Measurements from ENCODE around the gene DNAJC15. TPM values are rescaled to one million over a fixed set of nuclear protein-coding genes. Genes with fewer than 3 reads are reported as not detected.
A peak's percentile ranks its signal among the peaks of the same experiment; 100 is the strongest.

DNAJC15 gene
- total RNA-seq, 4 donors from 2014 or later: 11.0 to 18.3 (median 12.5) TPM

- Histone ChIP-seq H3K27me3 (no peaks in the 10 kb centered on the region), H3K36me3 (peaks cover 0 to 4% of the 10 kb centered on the region in 2 donors), H3K9me3 (no peaks in the 10 kb centered on the region), H3K4me3 (replicated peaks in 1 of 3) (no peak overlapping the region), H3K27ac (no peak overlapping the region), H3K4me1 (peaks cover 6 to 7% of the 10 kb centered on the region in 2 donors)
- intact Hi-C loops (cut with DNase I): loop anchor here (10.0 kb wide), 1 partner anchor 723 kb away; no protein-coding TSS in a partner anchor
- TF ChIP-seq CTCF (IDR thresholded peaks at IDR 0.05): no peak
- TF ChIP-seq POLR2A (IDR thresholded peaks at IDR 0.05): no peak
- no peak for DNase-seq
- 84 to 94% methylated on average over 2 of the region's 2 CpGs for WGBS, 2 donors
Measured at GRCh38 chr13:43081866-43082265, 58.5 kb downstream of the DNAJC15 start.

- TF ChIP-seq CTCF (IDR thresholded peaks at IDR 0.05) (no peak), POLR2A (IDR thresholded peaks at IDR 0.05) (no peak)
- no peaks in the 10 kb centered on the region for H3K9me3 ChIP-seq
- H3K27ac ChIP-seq: no peak overlapping the region
- peaks cover 0 to 4% of the 10 kb centered on the region in 2 donors for H3K36me3 ChIP-seq
- no peak overlapping the region for H3K4me3 ChIP-seq (replicated peaks in 1 of 3)
- intact Hi-C loops (cut with DNase I): loop anchor here (10.0 kb wide), 1 partner anchor 721 kb away; no protein-coding TSS in a partner anchor
- H3K4me1 ChIP-seq: no peaks in the 10 kb centered on the region
- DNase-seq: no peak
- no peaks in the 10 kb centered on the region for H3K27me3 ChIP-seq
Measured at GRCh38 chr13:43083750-43084149, 60.4 kb downstream of the DNAJC15 start.

DNA sequence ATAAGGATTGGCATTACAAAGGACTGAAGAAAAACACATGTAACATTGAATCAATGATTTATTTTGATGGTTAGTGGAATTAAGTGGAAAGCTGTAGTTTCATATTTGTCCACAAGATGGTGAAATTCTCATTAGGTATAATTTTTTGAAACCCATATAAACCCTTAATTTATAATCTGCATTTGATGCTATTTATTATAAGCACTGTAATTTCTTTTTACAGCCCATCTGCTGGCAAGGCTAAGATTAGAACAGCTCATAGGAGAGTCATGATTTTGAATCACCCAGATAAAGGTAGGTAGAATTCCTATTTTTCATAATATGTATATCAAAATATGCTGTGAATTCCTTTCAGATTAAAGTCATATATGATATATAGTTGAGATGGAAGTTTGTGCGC, 62.2 kb downstream of the DNAJC15 start:
- H3K27me3 ChIP-seq: no peaks in the 10 kb centered on the region
- no peak for TF ChIP-seq POLR2A (IDR thresholded peaks at IDR 0.05)
- TF ChIP-seq CTCF (IDR thresholded peaks at IDR 0.05): peak; percentile 16 to 73 (median 61)
- H3K4me1 ChIP-seq: no peaks in the 10 kb centered on the region
- no peak for DNase-seq
- no peak overlapping the region for H3K27ac ChIP-seq
- intact Hi-C loops (cut with DNase I): loop anchor here (10.0 kb wide), 1 partner anchor 719 kb away; no protein-coding TSS in a partner anchor
- WGBS, 2 donors: 95 to 100% methylated on average over 1 of the region's 1 CpG
- no peaks in the 10 kb centered on the region for H3K36me3 ChIP-seq
- no peak overlapping the region for H3K4me3 ChIP-seq (replicated peaks in 1 of 3)
- no peaks in the 10 kb centered on the region for H3K9me3 ChIP-seq

DNA sequence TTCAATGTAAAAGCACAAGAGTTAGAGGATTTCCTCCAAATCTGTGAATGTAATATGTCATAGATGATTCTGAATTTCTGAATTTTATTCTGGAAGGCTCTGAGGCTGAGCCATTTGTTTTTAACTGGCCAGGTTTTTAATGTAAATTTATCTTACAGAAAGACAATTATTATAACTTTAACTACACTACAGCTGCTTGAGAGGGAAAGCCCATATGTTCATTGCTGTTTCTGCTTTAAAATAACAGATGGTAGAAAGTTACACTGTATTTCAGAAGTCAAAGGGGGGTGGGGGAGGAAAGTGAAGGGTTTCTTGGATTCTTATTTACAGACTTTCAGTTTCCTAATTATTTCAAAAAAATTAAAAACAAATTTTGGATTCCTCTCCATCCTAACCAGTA, 62.8 kb downstream of the DNAJC15 start:
- Histone ChIP-seq H3K9me3 (no peaks in the 10 kb centered on the region), H3K27me3 (no peaks in the 10 kb centered on the region), H3K27ac (no peak overlapping the region), H3K36me3 (no peaks in the 10 kb centered on the region), H3K4me1 (no peaks in the 10 kb centered on the region), H3K4me3 (replicated peaks in 1 of 3) (no peak overlapping the region)
- intact Hi-C loops (cut with DNase I): loop anchor here (10.0 kb wide), 1 partner anchor 719 kb away; no protein-coding TSS in a partner anchor
- no peak for DNase-seq
- TF ChIP-seq POLR2A (IDR thresholded peaks at IDR 0.05) (no peak), CTCF (IDR thresholded peaks at IDR 0.05) (no peak)

- no peaks in the 10 kb centered on the region for H3K27me3 ChIP-seq
- H3K4me1 ChIP-seq: no peaks in the 10 kb centered on the region
- TF ChIP-seq CTCF (IDR thresholded peaks at IDR 0.05) (no peak), POLR2A (IDR thresholded peaks at IDR 0.05) (no peak)
- H3K4me3 ChIP-seq (replicated peaks in 1 of 3): no peak overlapping the region
- intact Hi-C loops (cut with DNase I): loop anchor here (10.0 kb wide), 1 partner anchor 717 kb away; no protein-coding TSS in a partner anchor
- whole genome bisulfite sequencing, 2 donors: 64% methylated on average over 4 of the region's 4 CpGs
- H3K9me3 ChIP-seq: no peaks in the 10 kb centered on the region
- H3K36me3 ChIP-seq: no peaks in the 10 kb centered on the region
- no peak for DNase-seq
- H3K27ac ChIP-seq: peak overlapping the region in 1 of 3 donors; percentile 57
Measured at GRCh38 chr13:43088093-43088511, 64.7 kb downstream of the DNAJC15 start.

All from thyroid gland (tissue), 4 donors.